Mesenteric fat pad (tissue), 1 donor: ENCODE data around the gene GNAO1. TPM values are rescaled to one million over a fixed set of nuclear protein-coding genes. Genes with fewer than 3 reads are reported as not detected.

Experiments used
- DNase-seq: peaks from one replicate; pipeline ENCODE4 v3.0.0-alpha.2; 2020; ENCODE audit warnings: low spot score
- total RNA-seq: library from RNA; stranded (reverse); fragmentation: NEBNext Ultra II Directional; extraction: Animal tissue kit (Norgen Biotek cat#: 25700); gene quantifications from one replicate; pipeline ENCODE4 v1.2.1, GENCODE V29; 2021
- donor health status: DM: yes; HTN: yes; CAD: no.

The GNAO1 gene
- total RNA-seq, 1 donor from 2014 or later = 3.0 TPM

DNA sequence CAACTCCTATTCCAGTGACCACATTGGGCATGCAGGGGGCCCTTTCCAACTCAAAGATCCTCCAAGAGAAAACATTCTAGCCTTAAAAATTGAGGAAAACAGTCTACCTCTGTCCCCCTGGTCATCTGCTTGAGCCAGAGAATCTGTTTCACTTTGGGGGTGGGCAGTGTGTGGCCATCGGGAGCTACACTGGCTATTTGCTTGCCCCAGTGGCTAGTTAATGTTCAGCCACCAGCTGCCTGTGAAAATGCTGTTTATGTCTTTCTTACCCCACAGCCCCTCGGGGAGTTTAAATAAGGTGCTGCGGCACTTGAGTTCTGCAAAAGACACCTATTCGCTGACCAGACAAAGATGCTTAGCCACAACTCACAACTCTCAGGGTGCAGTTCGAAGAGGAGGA, 43.4 kb downstream of the GNAO1 start:
- DNase-seq = no peak

GRCh38 chr16:56237451-56237930, 46.2 kb downstream of the GNAO1 start:
- no peak for DNase-seq

- DNase-seq = no peak
Observed at GRCh38 chr16:56238188-56238587, 46.9 kb downstream of the GNAO1 start.

DNA sequence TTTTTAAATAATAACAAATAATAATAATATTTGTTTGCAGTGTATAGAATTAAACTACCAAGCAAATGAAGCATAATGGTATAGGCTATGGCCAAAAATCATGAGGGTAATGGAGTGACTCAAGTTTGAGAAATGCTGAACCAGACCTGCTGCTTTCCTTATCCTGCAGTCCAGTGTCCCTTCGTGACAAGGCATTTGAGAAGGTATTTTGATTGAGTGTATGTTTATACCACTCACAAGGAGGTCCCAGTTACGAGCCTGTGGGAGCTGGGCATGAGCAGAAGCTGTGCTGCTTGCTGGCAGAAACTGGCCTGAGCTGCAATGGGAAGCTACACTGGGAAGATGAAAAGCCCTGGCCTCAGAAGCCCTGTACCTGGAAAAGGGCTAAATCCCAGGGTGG, 50.3 kb downstream of the GNAO1 start:
- DNase-seq = no peak

DNA sequence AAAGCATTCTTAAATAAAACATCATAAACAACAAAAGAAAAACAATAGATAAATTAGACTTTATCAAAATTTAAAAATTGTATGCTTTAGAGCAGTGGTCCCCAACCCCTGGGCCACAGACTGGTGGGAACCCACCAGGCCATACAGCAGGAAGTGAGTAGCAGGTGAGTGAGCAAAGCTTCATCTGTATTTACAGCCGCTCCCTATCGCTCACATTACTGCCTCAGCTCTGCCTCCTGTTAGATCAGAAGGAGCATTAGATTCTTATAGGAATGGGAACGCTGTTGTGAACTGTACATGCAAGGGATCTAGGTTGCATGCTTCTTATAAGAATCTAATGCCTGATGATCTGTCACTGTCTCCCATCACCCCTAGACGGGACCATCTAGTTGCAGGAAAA, 51.5 kb downstream of the GNAO1 start:
- no peak for DNase-seq

DNA sequence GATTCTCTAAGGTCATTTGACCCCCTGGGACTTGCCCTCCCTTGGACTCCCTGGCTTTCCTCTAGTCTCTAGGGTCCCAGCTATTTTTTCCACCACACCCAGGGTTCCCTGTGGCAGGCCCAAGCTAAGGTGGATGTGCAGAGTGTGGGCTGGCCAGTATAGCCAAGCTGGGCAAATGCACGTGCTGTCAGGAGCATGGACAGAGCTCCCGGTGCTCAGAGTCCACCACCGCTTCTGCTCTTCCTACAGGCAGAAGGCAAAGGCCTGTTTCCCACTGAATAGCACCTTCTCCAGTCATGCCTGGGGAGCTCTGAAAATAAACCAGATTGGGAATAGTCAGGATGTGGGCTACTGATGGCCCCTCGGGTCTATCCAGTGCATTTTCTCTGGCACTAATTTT, 53.3 kb downstream of the GNAO1 start:
- DNase-seq = no peak

DNA sequence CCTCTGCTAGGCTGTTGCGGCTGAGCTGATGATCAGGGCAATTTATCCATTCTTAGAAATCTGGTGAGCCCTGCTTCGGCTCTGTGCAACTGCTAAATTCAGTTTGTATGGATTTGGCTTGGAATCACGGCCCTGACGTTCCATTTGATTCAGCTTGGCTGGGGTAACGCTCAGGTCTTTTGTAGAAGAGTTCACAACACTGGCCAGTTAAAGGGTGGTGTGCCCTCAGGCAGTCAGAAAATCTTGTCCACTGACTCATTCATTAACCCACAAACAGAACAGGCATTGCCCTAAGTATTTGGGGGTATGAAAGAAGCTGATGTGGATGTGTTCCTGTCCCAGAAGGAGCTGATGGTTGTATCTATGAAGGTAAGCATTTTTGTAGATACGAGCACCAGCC, 53.9 kb downstream of the GNAO1 start:
- no peak for DNase-seq

- no peak for DNase-seq
Observed at GRCh38 chr16:56246051-56246817, 54.9 kb downstream of the GNAO1 start.

- DNase-seq = no peak
Observed at GRCh38 chr16:56247018-56247417, 55.7 kb downstream of the GNAO1 start.

DNA sequence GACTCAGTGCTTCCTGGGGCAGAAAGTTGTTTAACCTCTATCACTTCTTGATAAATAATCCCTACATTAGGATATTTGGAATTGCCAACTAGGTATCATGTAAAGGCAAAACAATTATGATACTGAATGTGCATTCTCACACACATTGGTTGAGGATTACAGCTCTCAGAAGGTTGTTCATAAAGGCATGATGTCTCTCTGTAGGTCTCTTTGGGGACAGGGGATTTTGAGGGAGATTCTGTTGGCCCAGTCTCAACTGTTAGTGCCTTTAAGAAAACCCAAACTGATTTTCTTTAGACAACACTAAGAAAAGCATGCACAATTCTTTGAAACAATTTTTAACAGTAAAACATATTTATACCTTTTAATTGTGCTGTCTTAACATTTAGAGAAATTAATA, 56.5 kb downstream of the GNAO1 start:
- DNase-seq = no peak

DNA sequence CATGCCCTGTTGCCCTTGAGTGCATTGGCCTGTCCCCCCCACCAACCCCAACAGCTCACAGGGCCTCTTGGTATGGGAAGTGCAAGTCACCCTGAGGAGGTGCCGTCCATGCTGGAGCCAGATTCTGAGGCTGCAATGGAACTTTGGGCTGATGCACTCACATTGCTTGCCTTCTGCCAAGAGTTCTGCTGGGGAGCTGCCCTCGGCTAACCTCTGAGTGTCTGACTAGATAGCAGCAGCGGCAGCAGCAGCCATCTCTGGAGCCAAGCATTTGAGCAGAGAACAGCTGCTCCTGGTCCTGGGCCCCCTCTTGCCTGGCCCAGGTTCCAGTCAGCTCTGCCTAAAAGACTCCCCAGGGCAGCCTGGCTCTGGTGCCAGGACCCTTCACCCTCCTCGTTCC, 61.5 kb downstream of the GNAO1 start:
- peak; percentile 78 for DNase-seq

DNA sequence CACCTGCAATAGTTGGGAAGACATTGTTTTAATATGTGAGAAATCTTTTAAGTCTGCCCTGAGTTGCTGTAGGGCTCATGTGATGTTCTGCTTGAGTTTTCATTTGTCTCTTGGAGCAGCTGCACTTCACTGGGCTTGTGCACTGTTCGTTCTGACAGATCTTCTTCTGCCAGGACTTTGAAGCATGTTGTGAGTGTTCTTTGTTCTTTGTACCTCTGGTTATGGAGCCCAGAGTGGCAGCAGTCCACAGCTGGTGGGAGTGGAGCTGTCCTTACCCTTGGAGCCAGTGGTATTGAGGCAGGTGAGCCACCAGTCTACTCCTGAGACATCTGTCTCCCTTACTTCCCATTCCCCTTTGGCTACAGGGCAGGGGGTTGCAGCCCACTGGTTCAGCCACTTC, 64.6 kb downstream of the GNAO1 start:
- DNase-seq = peak; percentile 65

- DNase-seq = peak; percentile 74
Observed at GRCh38 chr16:56257239-56257638, 66.0 kb downstream of the GNAO1 start.

- DNase-seq = peak; percentile 71
Observed at GRCh38 chr16:56257666-56258342, 66.5 kb downstream of the GNAO1 start.

- peak; percentile 41 for DNase-seq
Observed at GRCh38 chr16:56258508-56259424, 67.5 kb downstream of the GNAO1 start.

DNA sequence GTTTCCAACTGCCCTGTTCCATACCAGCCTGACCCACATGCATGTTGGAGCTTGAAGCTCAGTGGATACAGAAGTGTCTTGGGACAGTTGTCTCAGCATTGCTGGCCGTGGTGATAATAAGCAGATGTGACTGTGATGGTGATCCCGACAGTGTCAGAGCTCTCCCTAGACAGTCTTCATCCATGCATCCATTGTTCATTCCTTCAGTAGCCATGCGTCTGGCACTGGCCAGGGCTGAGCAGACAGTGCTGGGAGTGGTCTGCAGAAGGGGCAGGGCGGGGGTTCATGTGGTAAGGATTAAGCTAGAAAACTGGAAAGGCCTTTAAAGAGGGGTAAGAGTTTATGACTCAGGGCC, 68.1 kb downstream of the GNAO1 start:
- peak; percentile 49 for DNase-seq

DNA sequence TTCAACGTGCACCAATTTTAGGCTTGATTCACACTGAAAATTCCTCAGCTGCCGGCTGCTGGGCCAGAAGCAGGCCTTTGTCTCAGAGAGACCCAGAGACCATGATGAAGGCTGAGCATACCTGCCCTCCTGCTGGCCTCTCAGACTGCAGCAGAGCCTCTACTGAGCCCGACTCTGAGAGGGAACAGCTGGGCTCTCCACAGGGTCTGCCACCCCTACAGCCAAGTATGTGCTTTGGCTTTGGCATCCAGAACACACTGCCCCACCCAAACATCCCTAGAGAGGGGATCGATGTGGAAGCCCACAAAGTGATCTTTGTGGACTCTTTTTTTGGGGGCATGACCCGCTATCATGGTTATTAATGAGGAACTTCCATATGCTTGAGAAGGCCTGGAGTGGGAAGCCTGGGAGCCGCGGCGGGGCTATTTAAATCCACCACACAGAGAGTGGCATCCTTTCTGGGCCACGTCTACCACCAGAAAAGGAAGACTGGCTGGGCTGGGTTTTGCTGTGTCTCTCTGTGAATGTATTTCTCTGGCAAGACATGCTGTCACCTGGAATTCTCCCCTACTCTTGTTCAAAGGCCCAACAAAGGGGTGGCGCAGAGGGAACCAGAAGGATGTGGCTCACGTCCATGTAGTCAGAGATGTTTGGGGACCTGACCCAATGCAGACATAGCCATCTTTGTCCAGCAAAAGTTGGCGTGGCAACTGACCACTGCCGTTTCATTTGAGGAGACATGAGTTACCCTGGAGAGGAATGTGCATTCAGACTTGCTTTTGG, 69.3 kb downstream of the GNAO1 start:
- DNase-seq = peak; percentile 65

- peak; percentile 37 for DNase-seq
Observed at GRCh38 chr16:56261656-56262055, 70.4 kb downstream of the GNAO1 start.

- DNase-seq = peak; percentile 37
Observed at GRCh38 chr16:56262148-56262547, 70.9 kb downstream of the GNAO1 start.

DNA sequence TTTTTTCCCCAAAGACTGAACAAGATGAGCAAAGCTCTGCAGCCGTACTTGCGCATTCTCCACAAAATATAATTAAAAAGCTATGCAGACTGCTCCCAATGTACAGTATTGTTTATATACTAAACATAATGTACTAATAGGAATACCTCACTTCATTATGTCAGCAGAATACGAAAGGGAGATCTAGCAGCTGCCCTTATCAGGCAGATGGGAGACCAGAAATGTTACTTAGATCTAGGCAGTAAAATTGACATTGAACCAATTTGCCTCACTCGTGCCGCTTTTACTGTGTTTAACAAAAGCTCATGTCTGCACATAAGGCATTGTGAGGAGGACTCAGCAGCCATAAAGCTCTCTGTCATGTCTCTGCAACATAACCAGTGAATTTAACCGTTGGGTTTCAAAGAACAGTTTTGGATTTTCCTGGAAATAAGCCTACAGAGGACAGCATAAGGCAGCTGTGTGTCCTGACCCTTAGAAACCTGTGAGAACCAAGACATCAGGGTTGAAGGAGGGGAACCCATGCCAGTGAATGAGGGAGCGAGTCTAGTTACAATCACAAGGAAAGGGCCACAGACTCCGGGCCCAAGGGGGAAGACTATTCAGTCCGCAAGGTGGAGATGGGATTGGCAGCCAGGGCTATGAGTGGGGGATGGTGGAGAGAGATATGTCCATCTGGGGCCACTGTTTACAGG, 71.4 kb downstream of the GNAO1 start:
- peak; percentile 51 for DNase-seq
